Measurements from ENCODE around the gene FCER1G. TPM values are rescaled to one million over a fixed set of nuclear protein-coding genes. Genes with fewer than 3 reads are reported as not detected.

FCER1G gene
- total and polyA plus RNA-seq, 2 of the 4 experiments (the other 2 are of a cell fraction): 0.44 TPM; not detected in 1

GRCh38 chr1:161266836-161267235 lies 51.7 kb downstream of the FCER1G start:
- Histone ChIP-seq H3K27me3 (ENCODE audit: control insufficient read depth, insufficient read depth, low read length) (peaks cover 3% of the 10 kb centered on the region), H3K79me1 (ENCODE audit: low read depth in 1 of 2, low read length in 2 of 2) (no peaks in the 10 kb centered on the region), H3K36me3 (ENCODE audit: control insufficient read depth, insufficient read depth, low read length) (no peaks in the 10 kb centered on the region), H4K91ac (ENCODE audit: insufficient read depth, low read depth, low read length) (no peak overlapping the region), H4K20me1 (ENCODE audit: insufficient read depth, low read length) (no peaks in the 10 kb centered on the region), H2AK5ac (ENCODE audit: low read depth, low read length) (no peak overlapping the region), H3K23ac (ENCODE audit: low read depth, low read length) (no peak overlapping the region), H3K9me3 (ENCODE audit: control insufficient read depth, insufficient read depth, low read length) (no peaks in the 10 kb centered on the region), H3K4me3 (ENCODE audit: insufficient read depth, low read depth, low read length) (no peak overlapping the region), H2BK120ac (ENCODE audit: low read depth, low read length) (no peak overlapping the region), H3K4me2 (ENCODE audit: low read depth, low read length) (no peak overlapping the region), H2BK20ac (ENCODE audit: low read depth, low read length) (no peak overlapping the region), H4K8ac (ENCODE audit: low read depth in 2 of 2, low read length in 2 of 2) (no peak overlapping the region), H3K4me1 (ENCODE audit: control insufficient read depth, insufficient read depth, low read length) (no peaks in the 10 kb centered on the region), H3K4ac (ENCODE audit: low read depth, low read length) (no peak overlapping the region), H2AFZ (replicated peaks; ENCODE audit: low read length, poor library complexity) (no peak overlapping the region), H2AK9ac (replicated peaks; ENCODE audit: low read depth, low read length, poor library complexity) (no peak overlapping the region), H4K5ac (ENCODE audit: low read depth, low read length) (no peak overlapping the region), H3K56ac (ENCODE audit: extremely low read depth, insufficient read depth, low read length) (no peak overlapping the region), H2BK15ac (ENCODE audit: low read depth, low read length) (no peak overlapping the region), H3K9ac (ENCODE audit: low read depth, low read length) (no peak overlapping the region), H3K27ac (ENCODE audit: insufficient read depth, low read length) (no peak overlapping the region), H3K18ac (ENCODE audit: low read depth, low read length) (no peak overlapping the region), H3K14ac (replicated peaks; ENCODE audit: low read depth, low read length) (no peak overlapping the region), H2BK5ac (ENCODE audit: low read depth, low read length, poor library complexity, severe bottlenecking) (no peak overlapping the region), H3K9me1 (ENCODE audit: insufficient read depth, low read length) (no peaks in the 10 kb centered on the region)
- no CpG with 5 or more reads among the region's 2 CpGs for WGBS, 2 experiments (ENCODE audit: extremely low coverage in 2 of 2, insufficient read length in 1 of 2)
- ATAC-seq (ENCODE audit: low read depth): no peak
- TF ChIP-seq USF2 (IDR thresholded peaks at IDR 0.05; ENCODE audit: low read depth, low read length) (no peak), CTCF (conservative IDR thresholded peaks at IDR 0.05; ENCODE audit: low read depth, low read length) (no peak), POLR2A (IDR thresholded peaks at IDR 0.05; ENCODE audit: low read depth, low read length) (no peak), ELK1 (IDR thresholded peaks at IDR 0.05; ENCODE audit: borderline replicate concordance, low read depth, low read length) (no peak), RCOR1 (IDR thresholded peaks at IDR 0.05; ENCODE audit: insufficient replicate concordance, low read length) (no peak), MAFK (IDR thresholded peaks at IDR 0.05; ENCODE audit: low read depth, low read length) (no peak), BHLHE40 (IDR thresholded peaks at IDR 0.05; ENCODE audit: low read depth, low read length) (no peak), NFE2L2 (IDR thresholded peaks at IDR 0.05; ENCODE audit: low read depth, low read length) (no peak), SMC3 (IDR thresholded peaks at IDR 0.05; ENCODE audit: low read depth, low read length) (no peak), CHD1 (IDR thresholded peaks at IDR 0.05; ENCODE audit: low read depth, low read length) (no peak), CEBPB (IDR thresholded peaks at IDR 0.05; ENCODE audit: low read depth, low read length) (no peak), MAZ (IDR thresholded peaks at IDR 0.05; ENCODE audit: borderline replicate concordance, low read depth, low read length) (no peak), RAD21 (IDR thresholded peaks at IDR 0.05; ENCODE audit: low read length) (no peak), FOS (IDR thresholded peaks at IDR 0.05; ENCODE audit: low read depth, low read length) (no peak), RFX5 (IDR thresholded peaks at IDR 0.05; ENCODE audit: low read depth, low read length) (no peak), MXI1 (IDR thresholded peaks at IDR 0.05; ENCODE audit: borderline replicate concordance, low read depth, low read length) (no peak)
- dilution Hi-C loops (cut with HindIII; ENCODE audit: low sequenced_read_pairs, unreplicated experiment): no loop called here
- intact Hi-C loops (cut with micrococcal nuclease): no loop called here
- ChIA-PET CTCF (no interaction called here), POLR2A (ENCODE audit: unreplicated experiment) (no interaction called here)
- BruUV-seq (replicated peaks): no TSS peak
- in situ Hi-C loops (cut with MboI; ENCODE audit: low sequenced_read_pairs): no loop called here
- no peak for DNase-seq

All from IMR-90 (cell line).